ENCODE measurements around the gene MAPKAP1.

DNA sequence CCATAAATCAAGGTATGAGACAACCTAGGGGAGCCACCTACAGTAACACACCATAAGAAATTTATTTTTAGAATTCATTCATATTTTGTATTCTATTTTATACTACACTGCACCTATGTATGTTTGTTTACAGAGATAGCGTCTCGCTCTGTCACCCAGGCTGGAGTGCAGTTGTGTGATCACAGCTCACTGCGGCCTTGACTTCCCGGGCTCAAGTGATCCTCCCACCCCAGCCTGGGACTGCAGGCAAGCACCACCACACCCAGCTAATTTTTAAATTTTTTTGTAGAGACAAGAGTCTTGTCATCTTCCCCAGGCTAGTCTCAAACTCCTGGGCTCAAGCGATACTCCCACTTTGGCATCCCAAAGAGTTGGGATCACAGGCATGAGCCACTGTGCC lies 25.4 kb downstream of the MAPKAP1 start:
- TF ChIP-seq CTCF (IDR thresholded peaks at IDR 0.05), result no peak
- TF ChIP-seq POLR2AphosphoS5 (IDR thresholded peaks at IDR 0.05), result no peak
- no peak for TF ChIP-seq POLR2A (IDR thresholded peaks at IDR 0.05)
- no peak for TF ChIP-seq EP300 (IDR thresholded peaks at IDR 0.05)
